ENCODE measurements around the gene NRP2. TPM values are rescaled to one million over a fixed set of nuclear protein-coding genes. Genes with fewer than 3 reads are reported as not detected.

NRP2 gene
- total RNA-seq, 4 donors from 2014 or later, result 4.9 to 22.4 (median 14.5) TPM

DNA sequence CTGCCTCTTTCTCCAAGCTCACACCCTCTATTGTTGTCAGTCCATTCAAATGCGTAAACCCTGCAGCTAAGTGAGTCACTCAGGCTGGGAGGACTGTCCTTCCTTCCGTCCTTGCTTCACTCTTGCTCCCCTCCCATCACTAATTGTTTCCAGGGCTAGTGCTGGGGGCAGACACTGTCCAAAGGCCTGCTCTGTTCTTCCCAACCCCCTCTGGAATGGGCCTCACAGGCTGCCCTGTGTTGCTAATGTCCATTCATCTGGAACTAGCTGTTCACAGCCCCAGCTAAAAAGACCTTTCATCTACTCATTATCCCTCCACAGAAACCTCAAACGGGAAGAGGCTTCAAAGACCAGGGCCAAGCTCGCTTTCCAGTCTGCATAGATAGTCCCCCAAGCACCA lies 31.9 kb upstream of the NRP2 start:
- DNase-seq, result no peak
- TF ChIP-seq, protein P1, sequence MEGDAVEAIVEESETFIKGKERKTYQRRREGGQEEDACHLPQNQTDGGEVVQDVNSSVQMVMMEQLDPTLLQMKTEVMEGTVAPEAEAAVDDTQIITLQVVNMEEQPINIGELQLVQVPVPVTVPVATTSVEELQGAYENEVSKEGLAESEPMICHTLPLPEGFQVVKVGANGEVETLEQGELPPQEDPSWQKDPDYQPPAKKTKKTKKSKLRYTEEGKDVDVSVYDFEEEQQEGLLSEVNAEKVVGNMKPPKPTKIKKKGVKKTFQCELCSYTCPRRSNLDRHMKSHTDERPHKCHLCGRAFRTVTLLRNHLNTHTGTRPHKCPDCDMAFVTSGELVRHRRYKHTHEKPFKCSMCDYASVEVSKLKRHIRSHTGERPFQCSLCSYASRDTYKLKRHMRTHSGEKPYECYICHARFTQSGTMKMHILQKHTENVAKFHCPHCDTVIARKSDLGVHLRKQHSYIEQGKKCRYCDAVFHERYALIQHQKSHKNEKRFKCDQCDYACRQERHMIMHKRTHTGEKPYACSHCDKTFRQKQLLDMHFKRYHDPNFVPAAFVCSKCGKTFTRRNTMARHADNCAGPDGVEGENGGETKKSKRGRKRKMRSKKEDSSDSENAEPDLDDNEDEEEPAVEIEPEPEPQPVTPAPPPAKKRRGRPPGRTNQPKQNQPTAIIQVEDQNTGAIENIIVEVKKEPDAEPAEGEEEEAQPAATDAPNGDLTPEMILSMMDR (IDR thresholded peaks at IDR 0.05), result no peak
- no peak for TF ChIP-seq POLR2A (IDR thresholded peaks at IDR 0.05)
- Histone ChIP-seq H3K9me3 (no peaks in the 10 kb centered on the region), H3K36me3 (no peaks in the 10 kb centered on the region), H3K27me3 (no peaks in the 10 kb centered on the region), H3K4me1 (no peaks in the 10 kb centered on the region), H3K4me3 (no peak overlapping the region), H3K27ac (no peak overlapping the region)

DNA sequence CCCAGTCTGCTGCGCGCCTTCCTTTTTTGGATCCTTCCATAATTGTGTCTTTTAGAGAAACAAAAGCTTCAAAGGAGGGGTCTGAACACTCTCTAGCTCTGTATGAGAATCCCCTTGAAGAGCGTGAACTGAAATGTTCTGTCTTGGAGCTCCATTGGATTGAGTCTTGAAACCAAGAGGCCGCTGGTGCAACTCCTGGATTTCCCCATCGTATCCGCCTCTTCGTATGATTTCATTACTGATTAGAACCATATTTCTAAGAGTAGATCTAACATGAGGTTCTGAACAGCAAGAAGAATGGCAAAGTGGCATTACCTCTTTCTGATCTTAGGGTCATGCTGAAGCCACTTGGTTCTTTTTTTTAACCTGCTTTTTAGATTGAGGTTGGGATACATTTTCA lies 31.4 kb upstream of the NRP2 start:
- Histone ChIP-seq H3K4me1 (no peaks in the 10 kb centered on the region), H3K27me3 (no peaks in the 10 kb centered on the region), H3K27ac (no peak overlapping the region), H3K9me3 (no peaks in the 10 kb centered on the region), H3K4me3 (no peak overlapping the region), H3K36me3 (no peaks in the 10 kb centered on the region)
- DNase-seq, result no peak
- TF ChIP-seq POLR2A (IDR thresholded peaks at IDR 0.05), result no peak
- TF ChIP-seq, protein P1 (IDR thresholded peaks at IDR 0.05), result no peak

DNA sequence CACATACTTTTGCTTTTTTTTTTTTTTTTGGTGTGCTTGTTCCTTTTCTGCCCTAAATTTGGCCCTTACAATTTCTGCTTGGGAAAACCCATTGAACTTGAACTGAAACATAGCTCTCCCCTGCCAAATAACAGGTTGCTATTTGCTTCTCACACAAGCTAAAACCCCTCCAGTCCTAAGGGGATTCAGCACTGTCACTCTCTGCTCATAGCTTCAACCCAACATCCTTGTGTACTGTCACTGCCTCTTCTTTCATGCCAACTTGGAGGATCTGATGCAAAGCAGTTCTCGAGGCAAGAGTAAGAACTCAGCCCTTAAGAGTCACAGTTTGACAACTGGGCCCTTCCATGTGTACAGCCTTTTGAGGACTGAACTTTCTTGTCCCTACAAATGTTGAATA lies 30.6 kb upstream of the NRP2 start:
- Histone ChIP-seq H3K27me3 (no peaks in the 10 kb centered on the region), H3K9me3 (no peaks in the 10 kb centered on the region), H3K4me3 (no peak overlapping the region), H3K27ac (no peak overlapping the region), H3K36me3 (no peaks in the 10 kb centered on the region), H3K4me1 (no peaks in the 10 kb centered on the region)
- no peak for TF ChIP-seq POLR2A (IDR thresholded peaks at IDR 0.05)
- TF ChIP-seq, protein P1 (IDR thresholded peaks at IDR 0.05), result no peak
- no peak for DNase-seq

DNA sequence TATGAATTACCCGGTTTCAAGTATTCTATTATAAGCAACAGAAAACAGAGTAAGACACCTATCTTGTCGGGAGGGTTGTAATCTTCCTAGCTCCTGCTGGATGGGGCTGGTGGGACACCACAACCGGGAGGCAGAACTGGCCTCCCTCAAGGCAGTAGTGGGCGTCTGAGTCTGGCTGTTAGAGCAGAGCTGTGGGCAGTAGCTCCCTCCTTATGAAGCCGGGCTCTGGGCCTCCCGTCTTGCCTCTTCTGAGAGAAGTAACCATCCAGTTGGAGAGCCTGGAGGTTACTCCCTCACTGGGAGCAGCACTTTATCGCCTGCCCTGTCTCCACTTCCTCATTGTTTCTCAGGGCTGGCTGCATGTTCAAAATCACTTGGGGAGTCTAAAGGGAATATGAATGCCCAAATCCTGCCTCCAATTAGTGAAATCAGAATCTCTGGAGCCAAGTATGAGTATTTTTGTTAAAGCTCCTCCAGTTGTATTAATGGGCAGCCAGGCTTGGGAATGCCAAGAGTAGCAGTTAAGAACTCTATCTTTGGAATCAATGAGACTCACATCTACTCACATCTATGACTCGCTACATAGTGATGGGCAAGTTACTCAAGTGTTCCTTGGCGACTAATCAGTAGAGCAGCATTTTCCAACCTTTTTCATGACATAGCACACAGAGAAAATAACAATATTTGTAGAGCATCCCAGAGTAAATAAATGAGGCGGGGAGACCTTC lies 27.3 kb upstream of the NRP2 start:
- no peaks in the 10 kb centered on the region for H3K9me3 ChIP-seq
- TF ChIP-seq POLR2A (IDR thresholded peaks at IDR 0.05), result no peak
- TF ChIP-seq, protein P1 (IDR thresholded peaks at IDR 0.05), result no peak

DNA sequence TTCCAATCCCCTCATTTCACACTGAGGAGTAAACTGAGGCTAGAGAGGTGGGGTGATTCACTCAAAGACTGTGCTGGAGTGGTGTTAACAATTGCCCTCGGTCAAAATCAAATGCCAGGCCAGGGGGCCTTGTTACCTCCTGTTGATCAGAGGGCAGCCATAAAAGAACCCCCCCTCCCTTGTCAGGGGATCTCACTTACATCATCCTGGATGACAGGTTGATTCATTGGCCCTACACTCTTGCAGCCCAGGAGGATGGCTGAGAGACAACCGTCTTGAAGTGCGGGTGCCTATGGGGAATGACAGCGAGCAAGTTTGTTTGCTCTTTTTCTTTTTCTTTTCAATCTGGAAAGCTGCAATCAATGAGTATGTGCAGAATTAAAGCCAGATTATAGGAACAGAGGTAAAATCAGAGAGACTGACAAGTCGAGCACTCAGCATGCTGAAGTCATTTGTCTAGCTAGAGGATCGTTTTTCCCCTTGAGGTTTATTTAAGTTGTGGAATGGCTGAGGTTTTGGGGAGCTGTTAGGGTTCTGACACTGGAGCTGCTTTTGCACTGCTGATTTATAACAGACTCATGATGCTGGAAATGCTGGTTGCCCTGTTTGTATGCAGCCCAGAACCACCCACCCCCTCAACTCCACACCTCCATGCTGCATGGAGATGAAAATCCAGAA lies 26.4 kb upstream of the NRP2 start:
- H3K27me3 ChIP-seq, result no peaks in the 10 kb centered on the region
- no peak overlapping the region for H3K27ac ChIP-seq
- H3K9me3 ChIP-seq, result no peaks in the 10 kb centered on the region
- H3K4me1 ChIP-seq, result no peaks in the 10 kb centered on the region
- H3K4me3 ChIP-seq, result no peak overlapping the region
- TF ChIP-seq, protein P1 (IDR thresholded peaks at IDR 0.05), result no peak
- no peak for TF ChIP-seq POLR2A (IDR thresholded peaks at IDR 0.05)
- H3K36me3 ChIP-seq, result no peaks in the 10 kb centered on the region
- no peak for DNase-seq

More for the DNA sequence above, 27.3 kb upstream of the NRP2 start:
- no peak for DNase-seq
- Histone ChIP-seq H3K36me3 (no peaks in the 10 kb centered on the region), H3K27me3 (no peaks in the 10 kb centered on the region), H3K27ac (no peak overlapping the region), H3K4me1 (no peaks in the 10 kb centered on the region), H3K4me3 (no peak overlapping the region)

Measured in Peyer's patch (tissue), 4 donors.